PFSK-1 (cell line): ENCODE data around the gene TRPV4.

ENCODE experiments used
- FOXP2 ChIP-seq: optimal IDR thresholded peaks from 2 replicates; pipeline ENCODE3; 2011; ENCODE audit warnings: borderline replicate concordance, control low read depth, inconsistent platforms; ENCODE audit not compliant: insufficient read depth; ENCODE audit errors: extremely low read length, extremely low read depth
- POLR2AphosphoS5 ChIP-seq: IDR thresholded peaks from 2 replicates; pipeline ENCODE4 v1.6.1; 2012; ENCODE audit warnings: low read depth, mild to moderate bottlenecking, control low read depth, low read length, moderate library complexity
- SIN3A ChIP-seq: IDR thresholded peaks from 2 replicates; pipeline ENCODE4 v1.6.1; 2012; ENCODE audit warnings: mild to moderate bottlenecking, low read length, moderate library complexity, borderline replicate concordance; ENCODE audit not compliant: insufficient read depth
- TAF1 ChIP-seq: IDR thresholded peaks from 2 replicates; pipeline ENCODE4 v1.6.1; 2012; ENCODE audit warnings: low read length, control low read depth, borderline replicate concordance; ENCODE audit not compliant: insufficient read depth
- TF ChIP-seq, protein P1 (sequence below), 2 experiments: IDR thresholded peaks; 2 replicates each; pipeline versions ENCODE4 v1.6.1 to v1.8.0; 2011 to 2012; ENCODE audit warnings: low read depth in 2 of 2, low read length in 2 of 2, control low read depth in 1 of 2, inconsistent platforms in 1 of 2, mild to moderate bottlenecking in 1 of 2, moderate library complexity in 1 of 2; ENCODE audit not compliant: insufficient read depth in 1 of 2

The TRPV4 gene

DNA sequence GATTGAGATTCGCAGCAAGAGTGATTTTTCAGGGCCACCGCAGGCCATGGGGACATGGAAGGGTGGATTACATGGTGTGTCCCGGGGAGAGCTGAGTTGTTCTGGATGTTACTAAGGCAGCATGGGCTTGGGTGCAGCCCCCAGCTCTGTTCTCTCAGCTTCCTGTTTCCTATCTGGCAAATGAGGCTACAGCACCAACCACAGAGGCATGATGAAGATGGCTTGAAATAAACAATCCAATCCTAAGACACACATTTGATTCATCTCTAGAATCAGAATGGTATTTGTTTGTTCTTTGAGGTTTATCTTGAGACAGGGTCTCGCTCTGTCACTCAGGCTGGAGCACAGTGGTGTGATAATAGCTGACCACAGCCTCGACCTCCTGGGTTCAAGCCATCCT, 25.6 kb upstream of the TRPV4 start:
- TF ChIP-seq POLR2AphosphoS5: no peak
- no peak for TF ChIP-seq FOXP2
- TF ChIP-seq, protein P1, sequence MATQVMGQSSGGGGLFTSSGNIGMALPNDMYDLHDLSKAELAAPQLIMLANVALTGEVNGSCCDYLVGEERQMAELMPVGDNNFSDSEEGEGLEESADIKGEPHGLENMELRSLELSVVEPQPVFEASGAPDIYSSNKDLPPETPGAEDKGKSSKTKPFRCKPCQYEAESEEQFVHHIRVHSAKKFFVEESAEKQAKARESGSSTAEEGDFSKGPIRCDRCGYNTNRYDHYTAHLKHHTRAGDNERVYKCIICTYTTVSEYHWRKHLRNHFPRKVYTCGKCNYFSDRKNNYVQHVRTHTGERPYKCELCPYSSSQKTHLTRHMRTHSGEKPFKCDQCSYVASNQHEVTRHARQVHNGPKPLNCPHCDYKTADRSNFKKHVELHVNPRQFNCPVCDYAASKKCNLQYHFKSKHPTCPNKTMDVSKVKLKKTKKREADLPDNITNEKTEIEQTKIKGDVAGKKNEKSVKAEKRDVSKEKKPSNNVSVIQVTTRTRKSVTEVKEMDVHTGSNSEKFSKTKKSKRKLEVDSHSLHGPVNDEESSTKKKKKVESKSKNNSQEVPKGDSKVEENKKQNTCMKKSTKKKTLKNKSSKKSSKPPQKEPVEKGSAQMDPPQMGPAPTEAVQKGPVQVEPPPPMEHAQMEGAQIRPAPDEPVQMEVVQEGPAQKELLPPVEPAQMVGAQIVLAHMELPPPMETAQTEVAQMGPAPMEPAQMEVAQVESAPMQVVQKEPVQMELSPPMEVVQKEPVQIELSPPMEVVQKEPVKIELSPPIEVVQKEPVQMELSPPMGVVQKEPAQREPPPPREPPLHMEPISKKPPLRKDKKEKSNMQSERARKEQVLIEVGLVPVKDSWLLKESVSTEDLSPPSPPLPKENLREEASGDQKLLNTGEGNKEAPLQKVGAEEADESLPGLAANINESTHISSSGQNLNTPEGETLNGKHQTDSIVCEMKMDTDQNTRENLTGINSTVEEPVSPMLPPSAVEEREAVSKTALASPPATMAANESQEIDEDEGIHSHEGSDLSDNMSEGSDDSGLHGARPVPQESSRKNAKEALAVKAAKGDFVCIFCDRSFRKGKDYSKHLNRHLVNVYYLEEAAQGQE (IDR thresholded peaks at IDR 0.05; ENCODE audit: insufficient read depth in 1 of 2, low read depth in 2 of 2, low read length in 2 of 2): no peak
- no peak for TF ChIP-seq SIN3A
- TF ChIP-seq TAF1: no peak

DNA sequence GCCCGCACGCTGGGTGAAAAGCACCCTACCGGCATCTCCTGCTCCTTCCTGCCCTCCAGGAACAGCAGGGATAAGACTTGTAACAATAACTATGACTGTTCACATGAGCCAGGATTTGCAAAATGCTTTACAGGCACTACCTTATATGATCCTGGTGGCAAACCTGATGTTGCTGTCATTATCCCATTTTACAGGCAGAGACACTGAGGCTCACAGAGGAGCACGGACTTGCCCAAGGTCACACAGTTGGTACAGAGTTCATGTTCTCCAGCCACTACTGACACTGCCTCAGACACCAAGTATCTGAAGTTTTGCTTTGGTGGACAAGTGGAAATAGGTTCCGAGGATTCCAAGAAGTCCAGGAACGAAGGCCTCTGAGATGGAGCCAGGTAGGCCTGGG, 24.5 kb upstream of the TRPV4 start:
- TF ChIP-seq POLR2AphosphoS5 (no peak), FOXP2 (no peak), TAF1 (no peak), SIN3A (no peak)
- TF ChIP-seq, protein P1 (IDR thresholded peaks at IDR 0.05; ENCODE audit: insufficient read depth in 1 of 2, low read depth in 2 of 2, low read length in 2 of 2): no peak

DNA sequence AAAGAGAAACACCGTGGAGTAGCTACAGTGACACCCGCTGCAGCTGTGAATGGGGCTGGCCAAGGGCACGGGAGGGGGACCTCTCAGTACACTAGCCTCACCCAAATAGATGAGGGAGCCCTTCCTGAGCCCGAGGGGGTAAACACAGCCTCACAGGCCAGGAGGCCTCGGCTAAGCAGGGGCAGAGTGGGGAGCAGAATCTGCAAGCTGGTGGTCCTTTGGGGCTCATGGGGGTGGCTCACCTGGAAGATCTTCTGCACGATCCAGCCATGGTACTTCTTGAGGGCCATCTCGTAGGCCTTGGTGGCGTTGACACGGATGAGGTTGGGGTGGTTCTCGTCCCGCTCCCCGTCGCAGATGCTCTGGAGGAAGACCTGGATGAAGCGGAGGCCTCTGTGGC, 22.2 kb upstream of the TRPV4 start:
- TF ChIP-seq TAF1 (no peak), POLR2AphosphoS5 (no peak), FOXP2 (no peak), SIN3A (no peak)
- TF ChIP-seq, protein P1 (IDR thresholded peaks at IDR 0.05; ENCODE audit: insufficient read depth in 1 of 2, low read depth in 2 of 2, low read length in 2 of 2): no peak

GRCh38 chr12:109847142-109847735, 14.0 kb upstream of the TRPV4 start:
- TF ChIP-seq, protein P1 (IDR thresholded peaks at IDR 0.05; ENCODE audit: insufficient read depth in 1 of 2, low read depth in 2 of 2, low read length in 2 of 2): no peak
- no peak for TF ChIP-seq POLR2AphosphoS5
- no peak for TF ChIP-seq FOXP2
- TF ChIP-seq SIN3A: no peak

- TF ChIP-seq, protein P1 (IDR thresholded peaks at IDR 0.05; ENCODE audit: insufficient read depth in 1 of 2, low read depth in 2 of 2, low read length in 2 of 2): no peak
- no peak for TF ChIP-seq TAF1
- no peak for TF ChIP-seq SIN3A
- TF ChIP-seq FOXP2: no peak
- TF ChIP-seq POLR2AphosphoS5: no peak
Observed at GRCh38 chr12:109845824-109846205, 12.6 kb upstream of the TRPV4 start.
